Activated gamma-delta T cell treated with anti-CD3 and anti-CD28 coated beads, Interleukin-2, amount 50 U/mL, for 16 hours (primary cell): ENCODE data around the gene RAMACL.
"Not testable (repeated sequence)": the region's sequence is repeated elsewhere in the genome, so short reads cannot be mapped to it uniquely, and the experiment has no call there.

Experiments used
- DNase-seq: peaks from one replicate; pipeline ENCODE4 v3.0.0-alpha.2; 2020; ENCODE audit warnings: low read depth

RAMACL gene

DNA sequence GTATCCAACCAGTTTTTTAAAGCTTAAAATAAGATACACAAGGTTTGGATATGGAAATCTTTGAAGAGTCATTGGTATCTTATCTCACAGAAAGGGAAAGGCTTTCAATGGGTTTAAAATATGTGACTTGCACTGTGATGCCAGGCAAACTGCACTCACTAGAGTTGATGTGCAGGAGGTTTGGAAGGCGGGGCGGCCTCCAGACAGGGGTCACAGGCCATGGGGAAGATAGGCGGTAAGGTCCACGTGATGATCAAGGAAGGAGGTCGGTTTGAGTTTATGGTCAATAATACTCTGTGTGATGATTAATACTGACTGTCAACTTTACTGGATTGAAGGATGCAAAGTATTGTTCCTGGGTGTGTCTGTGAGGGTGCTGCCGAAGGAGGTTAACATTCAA is 9.5 kb upstream of the RAMACL start:
- no peak for DNase-seq

DNA sequence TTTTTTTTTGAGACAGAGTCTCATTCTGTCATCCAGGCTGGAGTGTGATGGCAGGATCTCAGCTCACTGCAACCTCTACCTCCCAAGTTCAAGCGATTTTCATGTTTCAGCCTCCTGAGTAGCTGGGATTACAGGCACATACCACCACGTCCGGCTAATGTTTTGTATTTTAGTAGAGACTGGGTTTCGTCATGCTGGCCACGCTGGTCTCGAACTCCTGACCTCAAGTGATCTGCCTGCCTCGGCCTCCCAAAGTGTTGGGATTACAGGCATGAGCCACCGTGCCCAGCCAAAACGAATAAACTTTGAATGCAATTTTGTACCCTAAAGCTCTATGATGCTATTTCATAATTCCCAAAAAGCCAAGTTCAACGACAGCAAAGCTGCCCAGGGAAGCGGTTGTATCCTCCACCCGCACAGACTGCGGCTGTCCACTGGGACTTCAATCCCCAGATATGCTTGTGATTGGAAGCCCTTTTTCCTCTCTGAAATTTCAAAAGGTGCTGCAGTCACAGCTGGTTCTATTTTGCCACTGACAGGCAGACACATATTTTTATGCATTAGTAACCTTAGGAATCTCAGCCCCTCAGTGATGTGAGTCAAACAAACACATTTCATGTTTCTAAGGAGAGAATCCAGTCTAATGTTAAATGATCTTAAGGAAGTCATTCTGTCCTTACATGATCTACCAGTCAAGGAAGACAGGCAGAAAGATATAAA is 8.7 kb upstream of the RAMACL start:
- DNase-seq, result no peak

GRCh38 chr6:166592821-166593220 is 6.3 kb upstream of the RAMACL start:
- no peak for DNase-seq

- DNase-seq, result no peak
Observed at GRCh38 chr6:166591961-166592520, 5.6 kb upstream of the RAMACL start.

GRCh38 chr6:166591026-166591425 is 4.5 kb upstream of the RAMACL start:
- no peak for DNase-seq

GRCh38 chr6:166589786-166590574 is 3.5 kb upstream of the RAMACL start:
- no peak for DNase-seq

DNA sequence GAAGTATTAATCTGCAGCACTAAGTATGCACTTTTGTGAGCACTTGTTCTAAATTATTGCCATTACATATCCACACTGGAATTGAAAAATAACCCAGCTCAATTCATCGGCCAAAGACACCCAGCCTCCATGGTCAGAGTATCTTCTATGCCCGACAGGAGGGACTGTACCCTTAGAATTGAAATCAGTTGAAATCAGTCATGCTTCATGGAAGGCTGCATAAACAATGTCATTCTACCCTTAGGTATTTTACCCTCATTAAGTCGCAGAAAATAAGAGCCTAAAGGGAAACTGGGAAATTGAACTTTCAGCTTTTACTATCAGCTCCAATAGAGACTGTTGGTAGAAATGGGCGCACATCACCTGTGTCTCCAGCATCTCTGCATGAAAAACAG is 2.9 kb upstream of the RAMACL start:
- no peak for DNase-seq

DNA sequence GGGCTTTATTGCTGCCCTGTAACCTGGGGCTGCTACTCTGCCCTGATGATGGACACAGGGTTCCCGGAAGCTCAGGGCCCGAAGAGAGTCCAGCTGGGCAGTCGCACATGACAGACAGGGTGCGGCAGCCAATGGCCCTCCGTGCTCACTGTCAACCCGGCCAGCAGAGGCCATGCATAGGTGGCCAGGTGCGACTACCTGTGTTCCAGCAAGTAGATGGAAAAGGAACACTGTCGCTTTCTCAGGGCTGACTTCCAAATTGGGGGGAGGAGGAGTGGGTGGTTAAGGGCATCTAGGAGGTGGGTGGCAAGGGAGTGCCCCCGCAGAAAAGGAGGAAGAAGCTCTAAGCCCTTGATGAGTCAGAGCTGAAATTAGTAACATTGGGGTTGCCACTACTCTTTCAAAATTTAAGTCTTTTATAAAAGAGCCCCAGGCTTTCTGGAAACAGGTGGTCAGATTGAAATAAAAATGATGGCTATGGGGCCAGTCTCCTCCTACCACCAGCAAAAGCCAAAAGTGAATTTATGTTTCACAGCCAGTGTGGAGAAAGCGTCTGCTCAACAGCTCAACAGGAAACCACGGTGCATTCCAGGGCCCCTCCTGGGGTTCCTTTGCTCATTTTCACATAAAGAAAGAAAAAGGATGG is 2.3 kb upstream of the RAMACL start:
- no peak for DNase-seq

GRCh38 chr6:166587631-166588413 is 1.3 kb upstream of the RAMACL start:
- DNase-seq, result no peak

- no peak for DNase-seq
Observed at GRCh38 chr6:166584853-166585429, 1.5 kb downstream of the RAMACL start.

DNA sequence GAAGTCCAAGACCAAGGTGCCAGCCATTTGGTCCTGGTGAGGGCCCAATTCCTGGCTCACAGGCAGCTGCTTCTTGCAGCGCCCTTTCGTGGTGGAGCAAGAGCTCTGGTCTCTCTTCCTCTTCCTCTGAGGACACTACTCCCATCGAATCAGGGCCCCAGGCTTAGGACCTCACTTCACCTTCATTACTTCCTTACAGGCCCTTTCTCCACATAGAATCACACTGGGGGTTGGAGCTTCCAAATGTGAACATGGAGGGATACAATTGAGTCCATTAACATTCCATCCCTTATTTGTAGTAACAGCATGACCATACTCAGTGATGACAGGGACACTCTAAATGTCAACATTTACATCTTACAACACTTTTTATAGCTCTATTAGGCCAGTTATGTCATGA is 2.3 kb downstream of the RAMACL start:
- no peak for DNase-seq

- DNase-seq, result no peak
Observed at GRCh38 chr6:166583230-166583965, 3.1 kb downstream of the RAMACL start.

DNA sequence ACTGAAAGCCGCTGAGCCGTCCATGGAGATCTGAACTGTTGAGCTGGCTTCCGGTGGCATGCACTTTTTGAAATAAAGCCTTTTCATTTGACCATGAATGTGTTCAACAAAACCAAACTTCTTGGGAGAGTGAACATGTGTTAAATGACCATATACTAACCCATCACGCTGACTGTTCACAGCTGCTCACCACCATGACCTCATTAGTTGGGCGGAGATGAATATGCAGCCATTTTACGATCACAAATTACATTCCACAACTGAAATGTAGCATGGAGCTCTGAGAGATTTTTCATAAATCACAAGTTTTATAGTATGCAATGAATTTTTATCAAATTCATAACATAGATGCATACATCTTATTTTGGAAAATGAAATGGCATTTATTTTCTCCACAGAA is 4.2 kb downstream of the RAMACL start:
- no peak for DNase-seq

DNA sequence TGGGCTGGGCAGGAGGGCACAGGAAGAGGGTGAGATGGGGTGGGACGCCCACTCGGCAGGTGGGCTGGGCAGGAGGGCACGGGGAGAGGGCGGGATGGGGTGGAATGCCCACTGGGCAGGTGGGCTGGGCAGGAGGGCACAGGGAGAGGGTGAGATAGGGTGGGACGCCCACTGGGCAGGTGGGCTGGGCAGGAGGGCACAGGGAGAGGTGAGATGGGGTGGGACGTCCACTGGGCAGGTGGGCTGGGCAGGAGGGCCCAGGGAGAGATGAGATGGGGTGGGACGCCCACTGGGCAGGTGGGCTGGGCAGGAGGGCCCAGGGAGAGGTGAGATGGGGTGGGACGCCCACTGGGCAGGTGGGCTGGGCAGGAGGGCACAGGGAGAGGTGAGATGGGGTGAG is 4.7 kb downstream of the RAMACL start:
- DNase-seq, result not testable (repeated sequence)

DNA sequence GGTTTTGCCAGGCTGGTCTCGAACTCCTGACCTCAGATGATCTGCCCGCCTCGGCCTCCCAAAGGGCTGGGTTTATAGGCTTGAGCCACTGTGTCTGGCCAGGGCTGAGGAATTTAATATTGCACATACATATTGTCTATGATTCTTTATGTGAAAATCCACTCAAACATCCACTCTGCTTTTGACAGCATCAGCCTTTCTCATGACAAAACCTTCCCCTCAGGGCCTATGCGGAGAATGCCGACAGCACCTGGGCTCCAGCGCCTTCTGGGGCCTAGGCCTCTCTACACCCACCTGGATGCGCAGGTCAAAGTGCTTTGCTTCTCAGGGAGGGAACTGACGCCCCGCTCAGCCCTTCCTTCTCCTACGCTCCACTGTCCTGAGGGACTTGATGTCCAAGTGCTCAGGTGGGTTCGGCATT is 5.4 kb downstream of the RAMACL start:
- DNase-seq, result no peak

- no peak for DNase-seq
Observed at GRCh38 chr6:166580076-166581050, 6.1 kb downstream of the RAMACL start.

DNA sequence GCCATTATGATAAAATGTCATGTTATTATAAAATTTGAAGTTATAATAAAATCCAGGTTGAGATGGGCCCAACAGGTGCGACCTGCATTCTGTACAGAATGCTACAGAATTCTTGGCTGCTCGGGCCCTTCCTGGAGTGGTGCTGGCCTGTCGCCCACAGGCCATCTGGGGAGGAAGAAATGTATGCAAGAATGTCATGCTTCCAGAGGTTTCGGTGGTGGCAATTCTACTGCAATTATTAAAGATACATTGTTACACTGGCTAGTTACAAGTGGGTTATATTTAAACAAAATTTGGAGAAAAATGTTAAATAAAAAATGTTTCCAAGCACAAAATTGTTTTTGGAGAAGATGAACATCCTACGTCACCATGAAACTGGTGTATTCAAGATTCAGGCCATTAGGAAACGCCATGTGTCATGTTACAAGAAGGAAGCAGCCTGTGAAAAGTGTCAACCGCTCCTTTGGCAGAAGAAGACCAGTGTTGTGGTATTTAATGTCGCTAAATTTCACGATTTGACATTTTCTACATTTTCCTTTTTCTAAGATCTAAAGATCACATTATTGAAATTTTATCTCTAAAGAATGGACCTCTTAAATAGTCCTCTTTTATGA is 7.1 kb downstream of the RAMACL start:
- no peak for DNase-seq

GRCh38 chr6:166578536-166579236 is 7.8 kb downstream of the RAMACL start:
- no peak for DNase-seq

DNA sequence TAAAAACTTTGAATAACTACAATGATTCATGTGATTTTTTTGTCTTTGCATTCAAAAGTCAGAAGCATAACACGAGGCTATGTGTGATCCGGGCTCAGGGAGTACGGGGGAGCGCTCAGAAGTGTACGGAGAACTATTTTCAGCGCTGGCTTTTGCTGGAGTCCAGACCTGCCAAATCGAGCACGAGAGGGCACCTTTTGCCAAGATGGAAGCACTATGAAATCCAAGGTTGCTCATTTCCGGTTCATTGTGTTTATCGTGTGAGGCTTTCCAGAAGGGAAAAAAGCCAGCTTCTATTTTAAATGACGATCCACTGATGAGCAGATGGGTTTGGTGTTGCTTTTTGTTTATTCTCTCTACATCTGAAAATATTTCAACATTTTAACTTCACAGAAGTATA is 11.3 kb downstream of the RAMACL start:
- no peak for DNase-seq
